Epithelial cell of prostate (primary cell): ENCODE results near the gene SLC6A11.

ENCODE experiments used
- DNase-seq: peaks from one replicate; pipeline ENCODE4 v3.0.0-alpha.2; 2011; ENCODE audit warnings: low read depth, low spot score
- H3K27ac ChIP-seq: fragments of 450-650 bp; 2 replicates; pipeline ENCODE4 v1.5.1; 2017; ENCODE audit warnings: mild to moderate bottlenecking

The SLC6A11 gene

GRCh38 chr3:10835406-10835805 lies 19.4 kb downstream of the SLC6A11 start:
- H3K27ac ChIP-seq, result no peak overlapping the region
- DNase-seq, result no peak

GRCh38 chr3:10836676-10837075 lies 20.6 kb downstream of the SLC6A11 start:
- no peak overlapping the region for H3K27ac ChIP-seq
- DNase-seq, result no peak

- DNase-seq, result no peak
- H3K27ac ChIP-seq, result no peak overlapping the region
These were observed 21.8 kb downstream of the SLC6A11 start for GRCh38 chr3:10837849-10838248.

- no peak for DNase-seq
- H3K27ac ChIP-seq, result no peak overlapping the region
These were observed 23.1 kb downstream of the SLC6A11 start for GRCh38 chr3:10839167-10839566.

- no peak for DNase-seq
- H3K27ac ChIP-seq, result no peak overlapping the region
These were observed 25.1 kb downstream of the SLC6A11 start for GRCh38 chr3:10841100-10841499.

- no peak for DNase-seq
- no peak overlapping the region for H3K27ac ChIP-seq
These were observed 27.4 kb downstream of the SLC6A11 start for GRCh38 chr3:10843378-10843777.

- H3K27ac ChIP-seq, result no peak overlapping the region
- no peak for DNase-seq
These were observed 29.2 kb downstream of the SLC6A11 start for GRCh38 chr3:10845001-10845761.

- DNase-seq, result no peak
- H3K27ac ChIP-seq, result no peak overlapping the region
These were observed 30.0 kb downstream of the SLC6A11 start for GRCh38 chr3:10845839-10846656.

- no peak for DNase-seq
- H3K27ac ChIP-seq, result no peak overlapping the region
These were observed 30.6 kb downstream of the SLC6A11 start for GRCh38 chr3:10846657-10846975.

GRCh38 chr3:10848261-10848660 lies 32.2 kb downstream of the SLC6A11 start:
- H3K27ac ChIP-seq, result no peak overlapping the region
- peak; percentile 29 for DNase-seq

GRCh38 chr3:10852066-10852808 lies 36.2 kb downstream of the SLC6A11 start:
- H3K27ac ChIP-seq, result no peak overlapping the region
- no peak for DNase-seq

GRCh38 chr3:10855083-10855870 lies 39.2 kb downstream of the SLC6A11 start:
- no peak for DNase-seq
- no peak overlapping the region for H3K27ac ChIP-seq

GRCh38 chr3:10855871-10856662 lies 40.0 kb downstream of the SLC6A11 start:
- no peak overlapping the region for H3K27ac ChIP-seq
- no peak for DNase-seq

- DNase-seq, result no peak
- no peak overlapping the region for H3K27ac ChIP-seq
These were observed 41.2 kb downstream of the SLC6A11 start for GRCh38 chr3:10857235-10857634.

GRCh38 chr3:10858091-10858490 lies 42.1 kb downstream of the SLC6A11 start:
- no peak for DNase-seq
- no peak overlapping the region for H3K27ac ChIP-seq

- H3K27ac ChIP-seq, result no peak overlapping the region
- no peak for DNase-seq
These were observed 51.4 kb downstream of the SLC6A11 start for GRCh38 chr3:10867384-10867783.

- no peak overlapping the region for H3K27ac ChIP-seq
- no peak for DNase-seq
These were observed 53.4 kb downstream of the SLC6A11 start for GRCh38 chr3:10869460-10869859.

GRCh38 chr3:10870296-10870695 lies 54.3 kb downstream of the SLC6A11 start:
- DNase-seq, result no peak
- H3K27ac ChIP-seq, result no peak overlapping the region

GRCh38 chr3:10873415-10873814 lies 57.4 kb downstream of the SLC6A11 start:
- H3K27ac ChIP-seq, result no peak overlapping the region
- no peak for DNase-seq
